NT2/D1 (cell line): ENCODE measurements around the gene PHYHD1.

Experiments used
- SUZ12 ChIP-seq: IDR thresholded peaks from 2 replicates; pipeline ENCODE4 v1.6.1; 2011; ENCODE audit not compliant: insufficient read length, insufficient read depth; ENCODE audit errors: extremely low read depth
- YY1 ChIP-seq: IDR thresholded peaks from 2 replicates; pipeline ENCODE4 v1.6.1; 2011; ENCODE audit not compliant: insufficient read length, insufficient read depth
- ZNF274 ChIP-seq: IDR thresholded peaks from 2 replicates; pipeline ENCODE4 v1.6.1; 2011; ENCODE audit warnings: mild to moderate bottlenecking, low read depth, low read length

- TF ChIP-seq SUZ12: no peak
- TF ChIP-seq ZNF274: no peak
- no peak for TF ChIP-seq YY1
Observed at GRCh38 chr9:128919402-128920089, 1.2 kb upstream of the PHYHD1 start.
